WTC11 (cell line): ENCODE data around the gene TNKS2. TPM values are rescaled to one million over a fixed set of nuclear protein-coding genes. Genes with fewer than 3 reads are reported as not detected.

Experiments used
- AFF4 ChIP-seq: sonication (generic); formaldehyde crosslinking; IDR thresholded peaks from 2 replicates; pipeline ENCODE4 v1.8.1; 2023; ENCODE audit warnings: mild to moderate bottlenecking, missing genetic modification reagents, borderline replicate concordance
- ATF2 ChIP-seq: sonication (generic); formaldehyde crosslinking; IDR thresholded peaks from 2 replicates; pipeline ENCODE4 v1.8.1; 2022; ENCODE audit warnings: low read depth, missing genetic modification reagents, borderline replicate concordance
- CDX4 ChIP-seq: fragments of 250-450 bp; sonication (Bioruptor Pico); IDR thresholded peaks from 2 replicates; pipeline ENCODE4 v1.9.0; 2021; ENCODE audit warnings: moderate library complexity, mild to moderate bottlenecking, inconsistent platforms, borderline replicate concordance
- CREM ChIP-seq: sonication (generic); formaldehyde crosslinking; IDR thresholded peaks from 2 replicates; pipeline ENCODE4 v1.8.1; 2022; ENCODE audit warnings: mild to moderate bottlenecking, missing genetic modification reagents, moderate library complexity
- ELF4 ChIP-seq: sonication (generic); formaldehyde crosslinking; IDR thresholded peaks from 2 replicates; pipeline ENCODE4 v1.8.1; 2022; ENCODE audit warnings: low read depth, mild to moderate bottlenecking, moderate library complexity, missing genetic modification reagents
- EMX1 ChIP-seq: fragments of 250-450 bp; sonication (Bioruptor Pico); IDR thresholded peaks from 2 replicates; pipeline ENCODE4 v1.8.0; 2021; ENCODE audit warnings: mild to moderate bottlenecking
- ETV6 ChIP-seq: sonication (generic); formaldehyde crosslinking; IDR thresholded peaks from 2 replicates; pipeline ENCODE4 v1.8.1; 2022; ENCODE audit warnings: mild to moderate bottlenecking, missing genetic modification reagents
- FOXK1 ChIP-seq: sonication (generic); formaldehyde crosslinking; IDR thresholded peaks from 2 replicates; pipeline ENCODE4 v1.8.0; 2022; ENCODE audit warnings: mild to moderate bottlenecking, moderate library complexity, missing genetic modification reagents
- GABPB1 ChIP-seq: sonication (generic); formaldehyde crosslinking; IDR thresholded peaks from 2 replicates; pipeline ENCODE4 v1.8.1; 2023; ENCODE audit warnings: mild to moderate bottlenecking, missing genetic modification reagents
- GTF2I ChIP-seq: fragments of 250-450 bp; sonication (Bioruptor Pico); conservative IDR thresholded peaks from 2 replicates; pipeline ENCODE4 v1.4.0; 2021; ENCODE audit warnings: mild to moderate bottlenecking
- IRF2 ChIP-seq: sonication (generic); formaldehyde crosslinking; IDR thresholded peaks from 2 replicates; pipeline ENCODE4 v1.8.0; 2022; ENCODE audit warnings: low read depth, missing genetic modification reagents, borderline replicate concordance
- JUN ChIP-seq: sonication (generic); formaldehyde crosslinking; IDR thresholded peaks from 2 replicates; pipeline ENCODE4 v1.8.0; 2023; ENCODE audit warnings: mild to moderate bottlenecking, missing genetic modification reagents
- MYBL2 ChIP-seq: sonication (generic); formaldehyde crosslinking; IDR thresholded peaks from 2 replicates; pipeline ENCODE4 v1.8.1; 2023; ENCODE audit warnings: mild to moderate bottlenecking, moderate library complexity, missing genetic modification reagents
- NFE2L1 ChIP-seq: sonication (generic); formaldehyde crosslinking; IDR thresholded peaks from 2 replicates; pipeline ENCODE4 v1.8.1; 2023; ENCODE audit warnings: missing genetic modification reagents
- NR3C1 ChIP-seq: sonication (generic); formaldehyde crosslinking; conservative IDR thresholded peaks from 2 replicates; pipeline ENCODE4 v1.8.1; 2023; ENCODE audit warnings: low read depth, mild to moderate bottlenecking, missing genetic modification reagents
- OVOL2 ChIP-seq: fragments of 250-450 bp; sonication (Bioruptor Pico); IDR thresholded peaks from 2 replicates; pipeline ENCODE4 v1.9.0; 2021; ENCODE audit warnings: mild to moderate bottlenecking, borderline replicate concordance
- PRRX2 ChIP-seq: fragments of 250-450 bp; sonication (Bioruptor Pico); IDR thresholded peaks from 2 replicates; pipeline ENCODE4 v1.8.0; 2021; ENCODE audit warnings: mild to moderate bottlenecking
- TCF7 ChIP-seq: sonication (generic); formaldehyde crosslinking; IDR thresholded peaks from 2 replicates; pipeline ENCODE4 v1.8.0; 2022; ENCODE audit warnings: mild to moderate bottlenecking, low read depth, missing genetic modification reagents, moderate library complexity
- ZBTB43 ChIP-seq: sonication (generic); formaldehyde crosslinking; IDR thresholded peaks from 2 replicates; pipeline ENCODE4 v1.8.1; 2023; ENCODE audit warnings: mild to moderate bottlenecking, missing genetic modification reagents
- ZNF219 ChIP-seq: sonication (generic); formaldehyde crosslinking; IDR thresholded peaks from 2 replicates; pipeline ENCODE4 v1.8.0; 2023; ENCODE audit warnings: missing genetic modification reagents, mild to moderate bottlenecking, borderline replicate concordance
- ZNF232 ChIP-seq: sonication (generic); formaldehyde crosslinking; IDR thresholded peaks from 2 replicates; pipeline ENCODE4 v1.8.0; 2022; ENCODE audit warnings: mild to moderate bottlenecking, missing genetic modification reagents
- ZNF281 ChIP-seq: sonication (generic); formaldehyde crosslinking; IDR thresholded peaks from 2 replicates; pipeline ENCODE4 v1.8.0; 2023; ENCODE audit warnings: mild to moderate bottlenecking, missing genetic modification reagents
- total RNA-seq: library from RNA; stranded (reverse); gene quantifications from 3 replicates; pipeline ENCODE4 v1.2.3, GENCODE V29; 2021
- TF ChIP-seq, protein P1 (sequence below): fragments of 200-600 bp; IDR thresholded peaks from 2 replicates; pipeline ENCODE4 v1.8.0; 2022; ENCODE audit warnings: antibody characterized with exemption
- TF ChIP-seq, protein P2 (sequence below): sonication (generic); formaldehyde crosslinking; IDR thresholded peaks from 2 replicates; pipeline ENCODE4 v1.8.0; 2022; ENCODE audit warnings: mild to moderate bottlenecking, missing genetic modification reagents
- TF ChIP-seq, protein P3 (sequence below): sonication (generic); formaldehyde crosslinking; IDR thresholded peaks from 2 replicates; pipeline ENCODE4 v1.8.0; 2022; ENCODE audit warnings: mild to moderate bottlenecking, missing genetic modification reagents

Gene TNKS2
- total RNA-seq, 1 experiment from 2014 or later: 53.5 TPM

DNA sequence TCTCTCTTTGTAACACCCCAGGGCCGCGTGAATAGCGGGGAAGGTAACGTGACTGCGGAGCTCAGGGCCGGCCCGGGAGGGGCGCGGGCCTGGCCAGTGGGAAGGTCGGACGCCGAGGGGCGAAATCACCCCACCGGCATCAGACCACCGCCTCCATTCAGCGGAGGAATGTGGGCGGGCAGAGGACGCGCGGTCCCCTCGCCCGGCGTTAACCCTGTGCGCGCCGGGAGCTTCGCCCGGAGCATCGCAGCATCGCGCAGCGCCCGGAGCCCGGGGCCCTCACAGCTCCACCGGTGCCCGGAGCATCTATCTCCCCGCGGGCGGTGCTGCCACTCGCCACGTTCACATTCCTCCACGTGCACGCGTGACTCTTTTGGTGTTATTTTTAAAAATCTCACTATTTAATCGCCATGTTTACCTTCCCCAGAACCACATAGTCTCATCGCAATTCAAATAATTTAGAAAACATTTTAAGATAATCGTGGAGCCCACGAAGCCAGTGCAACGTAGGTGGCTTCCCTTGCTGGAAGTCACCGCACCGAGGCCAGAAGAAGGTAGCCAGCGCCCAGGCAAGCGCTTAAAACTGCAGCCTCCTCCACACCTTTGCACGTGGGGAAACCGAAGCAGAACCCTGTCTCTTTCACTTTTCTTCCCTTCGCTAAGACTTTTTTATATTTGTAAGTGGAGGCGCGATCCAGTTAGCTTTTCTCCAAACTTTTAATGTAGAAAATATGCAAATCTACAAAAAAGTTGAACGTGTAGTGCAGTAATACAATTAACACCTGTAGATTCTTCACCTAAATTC is 89.2 kb downstream of the TNKS2 start (continued):
- TF ChIP-seq ZBTB43 (CRISPR knock-in tag) (0 out of 2 replicates have a peak, but pooled peaks have one; percentile 72), ATF2 (CRISPR knock-in tag) (no peak), NFE2L1 (CRISPR knock-in tag) (peak; percentile 53; the same call in 1 of the 2 replicates), CREM (CRISPR knock-in tag) (peak; percentile 59; the same call in 1 of the 2 replicates), CDX4 (no peak), OVOL2 (no peak), ETV6 (CRISPR knock-in tag) (peak; percentile 89), EMX1 (CRISPR knock-in tag) (no peak), ZNF232 (CRISPR knock-in tag) (peak; percentile 53; the same call in 1 of the 2 replicates), NR3C1 (CRISPR knock-in tag) (no peak), ZNF219 (peak; percentile 88; the same call in 1 of the 2 replicates), GABPB1 (0 out of 2 replicates have a peak, but pooled peaks have one; percentile 35), PRRX2 (CRISPR knock-in tag) (0 out of 2 replicates have a peak, but pooled peaks have one; percentile 8), AFF4 (CRISPR knock-in tag) (no peak), MYBL2 (CRISPR knock-in tag) (peak; percentile 91), GTF2I (CRISPR knock-in tag) (no peak), TCF7 (CRISPR knock-in tag) (no peak; the same call in 1 of the 2 replicates), JUN (CRISPR knock-in tag) (no peak), IRF2 (CRISPR knock-in tag) (no peak), FOXK1 (CRISPR knock-in tag) (peak; percentile 81; the same call in 1 of the 2 replicates), ELF4 (CRISPR knock-in tag) (no peak), ZNF281 (CRISPR knock-in tag) (peak; percentile 70; the same call in 1 of the 2 replicates)
- TF ChIP-seq, protein P1, sequence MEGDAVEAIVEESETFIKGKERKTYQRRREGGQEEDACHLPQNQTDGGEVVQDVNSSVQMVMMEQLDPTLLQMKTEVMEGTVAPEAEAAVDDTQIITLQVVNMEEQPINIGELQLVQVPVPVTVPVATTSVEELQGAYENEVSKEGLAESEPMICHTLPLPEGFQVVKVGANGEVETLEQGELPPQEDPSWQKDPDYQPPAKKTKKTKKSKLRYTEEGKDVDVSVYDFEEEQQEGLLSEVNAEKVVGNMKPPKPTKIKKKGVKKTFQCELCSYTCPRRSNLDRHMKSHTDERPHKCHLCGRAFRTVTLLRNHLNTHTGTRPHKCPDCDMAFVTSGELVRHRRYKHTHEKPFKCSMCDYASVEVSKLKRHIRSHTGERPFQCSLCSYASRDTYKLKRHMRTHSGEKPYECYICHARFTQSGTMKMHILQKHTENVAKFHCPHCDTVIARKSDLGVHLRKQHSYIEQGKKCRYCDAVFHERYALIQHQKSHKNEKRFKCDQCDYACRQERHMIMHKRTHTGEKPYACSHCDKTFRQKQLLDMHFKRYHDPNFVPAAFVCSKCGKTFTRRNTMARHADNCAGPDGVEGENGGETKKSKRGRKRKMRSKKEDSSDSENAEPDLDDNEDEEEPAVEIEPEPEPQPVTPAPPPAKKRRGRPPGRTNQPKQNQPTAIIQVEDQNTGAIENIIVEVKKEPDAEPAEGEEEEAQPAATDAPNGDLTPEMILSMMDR: no peak
- TF ChIP-seq, protein P2, sequence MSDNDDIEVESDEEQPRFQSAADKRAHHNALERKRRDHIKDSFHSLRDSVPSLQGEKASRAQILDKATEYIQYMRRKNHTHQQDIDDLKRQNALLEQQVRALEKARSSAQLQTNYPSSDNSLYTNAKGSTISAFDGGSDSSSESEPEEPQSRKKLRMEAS: peak; percentile 84
- TF ChIP-seq, protein P3, sequence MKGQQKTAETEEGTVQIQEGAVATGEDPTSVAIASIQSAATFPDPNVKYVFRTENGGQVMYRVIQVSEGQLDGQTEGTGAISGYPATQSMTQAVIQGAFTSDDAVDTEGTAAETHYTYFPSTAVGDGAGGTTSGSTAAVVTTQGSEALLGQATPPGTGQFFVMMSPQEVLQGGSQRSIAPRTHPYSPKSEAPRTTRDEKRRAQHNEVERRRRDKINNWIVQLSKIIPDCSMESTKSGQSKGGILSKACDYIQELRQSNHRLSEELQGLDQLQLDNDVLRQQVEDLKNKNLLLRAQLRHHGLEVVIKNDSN (CRISPR knock-in tag): peak; percentile 90
